Measurements from ENCODE around the gene INPP5A.
"Not testable (repeated sequence)": the region's sequence is repeated elsewhere in the genome, so short reads cannot be mapped to it uniquely, and the experiment has no call there.

- not testable (repeated sequence) for TF ChIP-seq CTCF (conservative IDR thresholded peaks at IDR 0.05; ENCODE audit: low read depth, low read length); EZH2phosphoT487 (IDR thresholded peaks at IDR 0.05; ENCODE audit: borderline replicate concordance, low read length); EZH2 (IDR thresholded peaks at IDR 0.05; ENCODE audit: low read length, unreplicated experiment)
These were observed 32.0 kb upstream of the INPP5A start for GRCh38 chr10:132505546-132505945.

Measured in PC-3 (cell line).